GM18502 (cell line): ENCODE data around the gene MAST4.
A peak's percentile ranks its signal among the peaks of the same experiment; 100 is the strongest.

Source experiments
- ATAC-seq: cut with Tn5 transposase; IDR thresholded peaks from one replicate; pipeline ENCODE4 v1.9.1; 2021; ENCODE audit warnings: mild to moderate bottlenecking; ENCODE audit not compliant: unreplicated experiment, poor library complexity

Gene MAST4

GRCh38 chr5:66595756-66596635 lies at the start of gene MAST4:
Gene MAST4 (plus strand): TSS chr5:66596393. CDS start chr5:66596656, 263 bp downstream.
- peak; percentile 99 for ATAC-seq

DNA sequence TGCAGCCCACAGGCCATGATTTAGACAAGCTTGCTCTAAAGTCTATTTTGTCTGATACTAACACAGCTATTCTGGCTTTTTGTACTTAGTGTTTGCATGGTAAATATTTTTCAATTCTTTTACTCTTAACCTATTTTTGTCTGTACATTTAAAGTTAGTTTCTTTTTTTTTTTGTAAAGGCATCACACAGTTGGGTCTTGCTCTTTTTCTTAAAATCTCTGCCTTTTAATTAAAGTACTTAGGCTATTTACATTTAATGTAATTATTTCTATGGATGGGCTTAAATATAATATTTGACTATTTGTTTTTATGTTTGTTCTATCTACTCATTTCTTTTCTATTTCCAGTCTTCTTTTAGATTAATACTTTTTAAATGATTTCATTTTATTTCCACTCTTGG lies 49.7 kb upstream of the MAST4 start:
- no peak for ATAC-seq

GRCh38 chr5:66551338-66551737 lies 44.9 kb upstream of the MAST4 start:
- no peak for ATAC-seq

- ATAC-seq, result no peak
Measured at GRCh38 chr5:66551945-66552344, 44.2 kb upstream of the MAST4 start.

DNA sequence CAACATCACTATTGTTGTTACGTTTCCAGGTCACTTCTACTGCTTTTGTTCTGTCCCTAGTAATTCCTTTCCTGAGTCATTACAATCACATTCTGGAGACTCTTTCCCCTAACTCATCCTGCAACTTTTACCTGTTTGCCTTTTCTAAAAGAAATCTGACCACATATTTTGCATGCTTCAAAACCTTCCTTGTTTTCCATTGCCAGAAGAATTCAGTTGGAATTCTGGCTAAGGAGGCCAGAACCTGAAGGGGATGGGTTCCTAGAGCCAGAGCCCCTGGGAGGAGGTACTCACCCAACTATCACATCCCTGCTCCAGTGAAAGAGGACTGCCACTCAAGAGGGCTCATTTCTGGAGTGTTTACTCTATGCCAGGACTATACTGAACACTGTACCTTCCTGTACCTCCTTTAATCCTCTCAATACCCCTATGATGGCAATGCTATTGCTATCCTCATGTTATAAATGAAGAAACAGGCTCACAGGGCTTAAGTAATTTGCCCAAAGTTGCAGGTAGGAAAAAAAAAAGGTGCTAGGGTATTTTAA lies 42.8 kb upstream of the MAST4 start:
- ATAC-seq, result no peak

DNA sequence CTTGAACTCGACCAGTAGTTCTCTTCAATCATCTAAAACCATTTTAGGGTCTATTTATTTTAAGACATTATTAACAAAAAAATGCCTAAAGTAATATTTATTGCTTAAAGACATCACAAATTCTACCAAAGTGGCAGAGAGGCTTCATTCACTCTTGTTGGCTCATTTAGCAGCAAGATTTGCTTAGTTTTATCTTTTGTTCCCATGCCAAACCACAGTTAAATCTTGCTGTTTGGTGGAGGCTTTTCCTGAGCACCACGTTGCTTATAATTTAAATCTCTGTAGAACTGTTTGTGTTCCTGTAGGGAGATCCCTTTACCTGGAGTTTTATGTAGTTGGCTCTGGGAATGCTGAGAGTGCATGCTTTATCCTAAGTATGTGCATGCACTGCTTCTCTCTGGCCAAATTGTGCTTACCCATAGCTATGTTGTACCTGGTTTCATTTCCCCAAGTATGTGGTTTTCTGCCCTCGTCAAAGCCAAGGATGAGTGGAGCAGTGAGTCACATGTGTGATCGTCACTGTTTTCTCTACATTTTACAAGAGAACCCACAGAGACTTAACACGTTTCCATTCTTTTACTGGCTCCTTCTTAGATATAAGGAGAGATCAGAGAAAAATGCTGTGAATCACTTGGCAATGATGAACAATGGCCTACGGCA lies 42.1 kb upstream of the MAST4 start:
- peak; percentile 98 for ATAC-seq

- ATAC-seq, result no peak
Measured at GRCh38 chr5:66554884-66555283, 41.3 kb upstream of the MAST4 start.

GRCh38 chr5:66558560-66558959 lies 37.6 kb upstream of the MAST4 start:
- ATAC-seq, result peak; percentile 77

DNA sequence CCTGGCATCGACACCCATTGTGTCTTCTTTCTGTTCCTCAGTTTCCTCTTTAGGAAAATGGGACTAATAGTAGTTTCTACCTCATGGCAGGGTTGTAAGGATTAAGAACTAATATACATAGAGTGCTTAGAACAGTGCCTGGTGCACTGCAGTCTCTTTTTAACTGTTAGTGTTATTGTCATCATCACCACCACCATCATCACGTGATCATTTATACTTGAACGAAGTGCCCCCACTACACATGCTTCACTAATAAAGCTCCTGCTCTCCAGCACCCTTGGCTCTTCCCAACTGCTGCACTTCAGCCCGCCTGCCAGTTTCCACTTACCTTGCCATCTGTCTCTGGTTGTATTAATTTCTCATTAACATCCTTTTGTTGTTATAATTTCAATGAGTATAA lies 35.8 kb upstream of the MAST4 start:
- no peak for ATAC-seq

DNA sequence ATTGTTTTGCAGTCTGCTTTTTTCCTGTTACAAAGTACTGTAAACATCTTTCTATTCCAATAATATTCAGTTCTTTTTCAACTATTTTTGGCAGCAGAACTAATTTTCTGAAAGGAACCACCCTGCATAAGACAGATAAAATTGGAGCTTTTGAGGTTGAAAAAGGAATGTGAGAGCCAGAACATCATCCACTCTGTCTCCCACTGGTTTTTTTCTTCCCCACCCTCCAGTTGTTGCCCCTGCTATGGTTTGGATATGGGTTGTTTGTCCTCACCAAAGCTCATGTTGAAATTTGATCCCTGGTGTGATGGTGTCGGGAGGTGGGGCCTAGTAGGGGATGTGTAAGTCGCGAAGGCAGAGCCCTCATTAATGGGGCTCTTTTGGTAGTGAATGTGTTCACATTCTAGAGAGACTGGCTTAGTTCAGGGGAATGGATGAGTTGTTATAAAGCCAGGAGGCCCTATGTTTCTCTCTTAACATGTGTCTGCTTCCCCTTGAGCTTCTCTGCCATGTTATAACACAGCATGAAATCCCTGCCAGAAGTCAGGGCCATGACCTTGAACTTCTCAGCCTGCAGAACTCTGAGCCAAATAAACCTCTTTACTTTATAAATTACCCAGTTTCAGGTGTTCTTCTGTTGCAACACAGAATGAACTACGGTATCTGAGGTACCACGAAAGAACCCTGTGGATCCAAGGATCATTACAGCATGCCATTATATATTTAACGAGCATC lies 34.8 kb upstream of the MAST4 start:
- no peak for ATAC-seq

- no peak for ATAC-seq
Measured at GRCh38 chr5:66565878-66566277, 30.3 kb upstream of the MAST4 start.

- ATAC-seq, result no peak
Measured at GRCh38 chr5:66567474-66567873, 28.7 kb upstream of the MAST4 start.

DNA sequence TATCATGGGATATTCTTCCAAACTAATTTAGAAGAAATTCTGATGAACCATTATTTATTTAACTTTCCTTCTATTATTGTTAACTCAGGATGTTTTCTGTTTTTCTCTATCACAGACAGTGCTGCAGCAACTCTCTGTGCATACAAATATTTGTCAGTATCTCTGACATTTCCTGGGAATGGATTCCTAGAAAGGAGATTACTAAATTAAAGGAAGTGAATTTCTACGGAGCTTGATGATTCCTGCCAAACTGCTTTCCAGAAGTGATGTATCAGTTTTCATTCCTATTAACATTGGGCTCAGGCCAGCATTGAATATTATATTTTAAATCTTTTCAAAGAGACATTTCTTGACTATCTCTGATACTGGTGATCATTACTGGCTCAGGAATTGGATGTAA lies 26.0 kb upstream of the MAST4 start:
- no peak for ATAC-seq

DNA sequence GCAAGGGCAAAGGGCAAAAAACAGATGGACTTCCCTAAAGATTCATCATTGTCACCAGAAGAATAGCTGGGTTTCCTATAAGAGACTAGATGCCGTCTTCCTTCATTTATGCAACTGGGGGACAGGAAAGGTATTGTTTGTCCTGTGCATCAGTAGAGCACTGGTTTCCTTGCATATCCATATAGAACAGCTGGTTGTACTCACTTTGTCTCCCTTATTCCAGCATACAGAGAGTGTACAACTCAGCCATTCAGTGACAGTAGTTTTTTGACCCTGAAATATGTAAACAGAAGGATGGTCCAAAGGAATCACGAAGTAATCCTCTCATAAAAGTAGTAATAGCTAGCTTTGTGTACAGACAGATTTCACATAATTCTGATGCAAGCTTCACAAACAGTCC lies 22.5 kb upstream of the MAST4 start:
- no peak for ATAC-seq

GRCh38 chr5:66582499-66583165 lies 13.6 kb upstream of the MAST4 start:
- no peak for ATAC-seq

- no peak for ATAC-seq
Measured at GRCh38 chr5:66585291-66585690, 10.9 kb upstream of the MAST4 start.

GRCh38 chr5:66587771-66588170 lies 8.4 kb upstream of the MAST4 start:
- ATAC-seq, result no peak

GRCh38 chr5:66596636-66597182 lies 516 bp downstream of the MAST4 start:
- peak; percentile 29 for ATAC-seq

DNA sequence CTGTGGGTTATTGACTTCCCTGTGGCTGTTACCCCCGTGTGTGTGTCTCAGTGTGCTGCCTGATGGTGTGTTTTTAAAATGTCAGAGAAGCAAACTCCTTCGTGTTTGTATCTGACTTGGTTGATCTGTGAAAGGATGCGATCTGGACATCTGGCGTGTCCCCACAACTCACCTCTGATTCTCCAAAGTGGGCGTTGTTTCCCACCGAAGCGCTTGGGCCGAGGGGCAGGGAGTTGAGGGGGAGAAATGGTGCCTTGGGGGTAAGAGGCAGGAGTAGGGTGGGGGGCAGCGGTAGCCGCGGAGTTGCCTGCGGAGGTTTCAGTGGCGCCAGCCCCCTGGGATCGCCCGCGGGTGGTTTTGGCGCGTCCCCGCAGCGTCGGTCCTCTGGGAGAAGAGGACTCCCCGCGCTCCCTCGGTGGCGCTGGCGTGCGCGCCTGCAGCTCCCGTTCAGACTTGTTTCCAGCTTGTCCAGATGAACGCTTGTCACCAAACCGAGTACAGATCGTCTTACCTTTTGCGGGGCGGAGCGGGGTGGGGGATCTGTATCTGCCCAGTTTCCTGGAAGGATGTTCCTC lies 1.1 kb downstream of the MAST4 start:
- ATAC-seq, result no peak

GRCh38 chr5:66602621-66603020 lies 6.4 kb downstream of the MAST4 start:
- no peak for ATAC-seq
